ENCODE measurements around the gene ARRDC4.

- TF ChIP-seq CTCF (IDR thresholded peaks at IDR 0.05) (no peak), EZH2 (IDR thresholded peaks at IDR 0.05; ENCODE audit: borderline replicate concordance, insufficient read depth, low read depth, low read length, poor library complexity, severe bottlenecking) (no peak)
These were observed 23.7 kb downstream of the ARRDC4 start for GRCh38 chr15:97984157-97984556.

Measured in B cell (primary cell).